SK-N-SH (cell line): ENCODE results near the gene NFE2. TPM values are rescaled to one million over a fixed set of nuclear protein-coding genes. Genes with fewer than 3 reads are reported as not detected.

Source experiments
- CTCF ChIA-PET: fragments of 300-600, 350-600 bp; formaldehyde crosslinking; extraction: SDS; loops from one replicate; lab custom pipeline; 2021; lab: Yijun Ruan, JAX
- POLR2A ChIA-PET: fragments of 350-600 bp; sonication (Branson Sonifier 250); formaldehyde crosslinking; extraction: SDS; loops from one replicate; lab custom pipeline; 2020; ENCODE audit warnings: antibody characterized with exemption, inconsistent platforms; lab: Yijun Ruan, JAX
- DNase-seq: peaks from one replicate; pipeline ENCODE4 v3.0.0; 2012
- H2AFZ ChIP-seq: fragments of 200-600 bp; sonication (generic); 2 replicates; pipeline ENCODE4 v1.8.1; 2016; ENCODE audit warnings: antibody characterized with exemption, mild to moderate bottlenecking, low read depth
- H3F3A ChIP-seq: fragments of 200-600 bp; sonication (generic); replicated peaks from 2 replicates; pipeline ENCODE3; 2016; ENCODE audit warnings: antibody characterized with exemption, mild to moderate bottlenecking; ENCODE audit not compliant: insufficient read depth
- H3K27ac ChIP-seq, 2 experiments: fragments of 200-500 bp in 1 of 2; fragments of 200-600 bp in 1 of 2; sonication (Bioruptor generic) in 1 of 2; sonication (generic), shearing (Covaris generic) in 1 of 2; 2 replicates each; pipeline versions ENCODE4 v1.5.1 to v1.6.1; 2014 to 2016; ENCODE audit warnings: low read depth in 2 of 2, inconsistent platforms in 1 of 2, low read length in 1 of 2, mild to moderate bottlenecking in 1 of 2, mixed read lengths in 1 of 2
- H3K27me3 ChIP-seq: fragments of 200-600 bp; sonication (generic), shearing (Covaris generic); 2 replicates; pipeline ENCODE4 v1.6.1; 2016; ENCODE audit warnings: mixed run types; ENCODE audit not compliant: insufficient read depth
- H3K36me3 ChIP-seq, 2 experiments: fragments of 200-500 bp in 1 of 2; fragments of 200-600 bp in 1 of 2; sonication (Bioruptor generic) in 1 of 2; sonication (generic) in 1 of 2; replicated peaks in 1 of 2; 2 replicates each; pipeline versions ENCODE3 to v1.5.1; 2014 to 2016; ENCODE audit warnings: low read length in 1 of 2, mild to moderate bottlenecking in 1 of 2; ENCODE audit not compliant: insufficient read depth in 2 of 2, control insufficient read depth in 1 of 2
- H3K4me1 ChIP-seq, 2 experiments: fragments of 200-500 bp in 1 of 2; fragments of 200-600 bp in 1 of 2; sonication (Bioruptor generic) in 1 of 2; sonication (generic), shearing (Covaris generic) in 1 of 2; 2 replicates each; pipeline versions ENCODE4 v1.5.1 to v1.6.1; 2014 to 2016; ENCODE audit warnings: low read depth in 1 of 2, low read length in 1 of 2, mixed run types in 1 of 2; ENCODE audit not compliant: insufficient read depth in 2 of 2, control insufficient read depth in 1 of 2
- H3K4me2 ChIP-seq: fragments of 200-600 bp; sonication (generic), shearing (Covaris generic); 2 replicates; pipeline ENCODE4 v1.6.1; 2017; ENCODE audit warnings: mixed run types
- H3K4me3 ChIP-seq, 2 experiments: fragments of 200-500 bp in 1 of 2; fragments of 200-600 bp in 1 of 2; sonication (Bioruptor generic) in 1 of 2; sonication (generic), shearing (Covaris generic) in 1 of 2; 2 replicates each; pipeline versions ENCODE4 v1.5.1 to v1.8.1; 2014 to 2016; ENCODE audit warnings: low read depth in 2 of 2, inconsistent platforms in 1 of 2, low read length in 1 of 2, mild to moderate bottlenecking in 1 of 2, mixed read lengths in 1 of 2, moderate library complexity in 1 of 2
- H3K79me2 ChIP-seq: fragments of 200-600 bp; sonication (generic); 2 replicates; pipeline ENCODE4 v1.8.1; 2017; ENCODE audit warnings: mild to moderate bottlenecking; ENCODE audit not compliant: insufficient read depth
- H3K9ac ChIP-seq: fragments of 200-600 bp; sonication (generic); 2 replicates; pipeline ENCODE4 v1.6.1; 2017; ENCODE audit warnings: mixed run types
- H3K9me2 ChIP-seq: fragments of 200-600 bp; sonication (generic); 2 replicates; pipeline ENCODE4 v1.6.1; 2017; ENCODE audit warnings: mixed run types
- H3K9me3 ChIP-seq: fragments of 200-600 bp; sonication (generic); 2 replicates; pipeline ENCODE4 v1.6.1; 2017; ENCODE audit warnings: mixed run types, mild to moderate bottlenecking, moderate library complexity
- H4K20me1 ChIP-seq: fragments of 200-600 bp; sonication (generic); 2 replicates; pipeline ENCODE4 v1.6.1; 2017; ENCODE audit warnings: mild to moderate bottlenecking, mixed run types; ENCODE audit not compliant: insufficient read depth
- EP300 ChIP-seq, 2 experiments: IDR thresholded peaks; 2 replicates each; pipeline versions ENCODE4 v1.4.0 to v1.6.1; 2012; ENCODE audit warnings: borderline replicate concordance in 1 of 2, low read depth in 1 of 2, low read length in 1 of 2
- EZH2phosphoT487 ChIP-seq: fragments of 200-600 bp; sonication (generic); IDR thresholded peaks from 2 replicates; pipeline ENCODE4 v1.6.1; 2017; ENCODE audit warnings: low read depth, mixed run types, mild to moderate bottlenecking, antibody characterized with exemption, moderate library complexity, borderline replicate concordance
- GABPA ChIP-seq: IDR thresholded peaks from 2 replicates; pipeline ENCODE4 v1.4.0; 2012; ENCODE audit warnings: low read depth, mild to moderate bottlenecking
- GATA2 ChIP-seq: sonication (generic); formaldehyde crosslinking; IDR thresholded peaks from 2 replicates; pipeline ENCODE4 v1.5.0; 2020; ENCODE audit warnings: mild to moderate bottlenecking, missing genetic modification reagents
- MEF2A ChIP-seq: IDR thresholded peaks from 2 replicates; pipeline ENCODE4 v1.4.0; 2012; ENCODE audit warnings: low read depth, borderline replicate concordance
- MXI1 ChIP-seq: IDR thresholded peaks from 2 replicates; pipeline ENCODE4 v1.6.1; 2012; ENCODE audit warnings: mild to moderate bottlenecking, low read depth, low read length, improper control_type of control experiment
- NFIC ChIP-seq: IDR thresholded peaks from 2 replicates; pipeline ENCODE4 v1.4.0; 2012; ENCODE audit warnings: borderline replicate concordance
- NRF1 ChIP-seq: IDR thresholded peaks from 2 replicates; pipeline ENCODE4 v1.6.1; 2012; ENCODE audit warnings: low read depth, mild to moderate bottlenecking, low read length
- RAD21 ChIP-seq: IDR thresholded peaks from 2 replicates; pipeline ENCODE4 v1.6.1; 2012; ENCODE audit warnings: mild to moderate bottlenecking, low read length
- RCOR1 ChIP-seq: fragments of 150-350 bp; IDR thresholded peaks from 2 replicates; pipeline ENCODE4 v1.6.1; 2017; ENCODE audit warnings: antibody characterized with exemption, low read length
- RXRA ChIP-seq: IDR thresholded peaks from 2 replicates; pipeline ENCODE4 v1.4.0; 2012; ENCODE audit warnings: low read depth, mild to moderate bottlenecking, borderline replicate concordance
- TCF12 ChIP-seq: IDR thresholded peaks from 2 replicates; pipeline ENCODE4 v1.4.0; 2012
- USF1 ChIP-seq: IDR thresholded peaks from 2 replicates; pipeline ENCODE4 v1.4.0; 2012; ENCODE audit warnings: low read depth, borderline replicate concordance
- USF2 ChIP-seq: fragments of 150-350 bp; IDR thresholded peaks from 2 replicates; pipeline ENCODE4 v1.6.1; 2017; ENCODE audit warnings: antibody characterized with exemption, low read length, low read depth, borderline replicate concordance
- YY1 ChIP-seq: IDR thresholded peaks from 2 replicates; pipeline ENCODE4 v1.4.0; 2012; ENCODE audit warnings: low read depth, mild to moderate bottlenecking
- ZBTB33 ChIP-seq: IDR thresholded peaks from 2 replicates; pipeline ENCODE4 v1.4.0; 2012; ENCODE audit warnings: low read depth, borderline replicate concordance
- WGBS: methylation state at CpG from one replicate; pipeline ENCODE4 v1.1.6; 2017; ENCODE audit warnings: low lambda C conversion rate; 5-methylcytosine and 5-hydroxymethylcytosine counted together
- polyA plus RNA-seq, 3 experiments: library from polyadenylated mRNA; depleted of rRNA; stranded (reverse); fragments of >200 nt; gene quantifications; 2 replicates each; pipeline ENCODE4 v1.2.3, GENCODE V29; 2012
- TF ChIP-seq, protein P1 (sequence below): IDR thresholded peaks from 2 replicates; pipeline ENCODE4; 2012
- TF ChIP-seq, protein P2 (sequence below): fragments of 150-350 bp; IDR thresholded peaks from 2 replicates; pipeline ENCODE4 v1.6.1; 2016; ENCODE audit warnings: mild to moderate bottlenecking, low read depth, low read length

NFE2 gene
- polyA plus RNA-seq, 1 of the 3 experiments (the other 2 are of a cell fraction): 0.25 TPM

DNA sequence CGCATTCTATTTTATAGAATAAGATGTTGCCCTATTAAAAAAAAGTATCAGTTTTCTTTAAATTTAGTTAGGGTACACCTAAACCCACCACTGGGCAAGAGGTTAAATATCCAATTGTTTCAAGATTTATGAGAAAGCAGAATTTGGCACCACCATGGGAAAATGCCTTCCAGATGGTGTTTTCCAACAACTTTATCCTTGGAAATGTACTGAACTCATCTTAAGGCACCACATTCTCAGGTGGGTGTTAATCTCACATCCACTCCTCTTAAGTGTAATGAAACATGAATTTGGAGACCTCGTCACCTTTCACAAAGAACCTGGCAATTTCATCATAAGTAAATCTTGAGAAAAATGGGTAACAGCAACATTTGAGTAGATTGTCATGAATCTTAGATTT is 34.0 kb downstream of the NFE2 start:
- POLR2A ChIA-PET: no interaction called here
- TF ChIP-seq EP300 (IDR thresholded peaks at IDR 0.05; ENCODE audit: borderline replicate concordance in 1 of 2, low read depth in 1 of 2, low read length in 1 of 2) (no peak), TCF12 (0 out of 2 replicates have a peak, but pooled peaks have one; percentile 6), NRF1 (no peak), GABPA (no peak), RAD21 (no peak)
- TF ChIP-seq, all 33 proteins: peak for 1
- no peak for DNase-seq
- Histone ChIP-seq H3K27ac (peak overlapping the region; percentile 31 to 86; a peak in 1 of 4 replicates), H3F3A (peaks cover 19% of the 10 kb centered on the region), H4K20me1 (no peaks in the 10 kb centered on the region), H3K79me2 (peaks cover 99% of the 10 kb centered on the region), H3K4me2 (no peak overlapping the region), H3K27me3 (no peaks in the 10 kb centered on the region), H3K9me2 (no peaks in the 10 kb centered on the region), H2AFZ (no peak overlapping the region), H3K9ac (no peak overlapping the region), H3K36me3 (peaks cover 0 to 5% of the 10 kb centered on the region in 2 experiments), H3K4me3 (no peak overlapping the region), H3K9me3 (no peaks in the 10 kb centered on the region), H3K4me1 (peaks cover 14 to 16% of the 10 kb centered on the region in 2 experiments)
- CTCF ChIA-PET: interaction anchor here (0.9 to 1.6 kb wide), 2 partner anchors 12 to 15 kb away, joined by 3 to 5 read pairs; no protein-coding TSS in a partner anchor
- WGBS: 96% methylated on average over 2 of the region's 2 CpGs

DNA sequence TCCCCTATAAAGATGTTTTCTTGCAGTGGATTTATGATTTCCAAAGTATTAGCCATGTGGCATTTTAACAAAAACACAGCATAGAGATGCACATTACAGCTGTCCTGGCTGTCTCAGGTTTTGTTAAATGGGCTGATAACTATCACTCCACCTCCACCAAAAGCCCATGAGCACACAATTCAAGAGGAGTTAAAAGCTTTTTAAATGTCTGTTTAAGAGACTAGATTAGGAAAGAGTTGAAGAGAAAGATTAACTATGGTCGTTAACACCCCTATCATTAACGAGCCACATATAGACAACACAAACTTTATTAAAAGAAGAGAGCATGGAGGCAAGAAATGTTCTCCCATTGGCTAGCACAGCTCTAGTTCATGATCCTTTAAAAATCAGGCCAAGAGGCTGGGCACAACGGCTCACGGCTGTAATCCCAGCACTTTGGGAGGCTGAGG is 35.4 kb downstream of the NFE2 start:
- Histone ChIP-seq H3K9ac (no peak overlapping the region), H3K9me3 (no peaks in the 10 kb centered on the region), H3K4me1 (peaks cover 14 to 31% of the 10 kb centered on the region in 2 experiments), H3K4me2 (no peak overlapping the region), H4K20me1 (no peaks in the 10 kb centered on the region), H3K4me3 (no peak overlapping the region), H3K27ac (peak overlapping the region; percentile 3 to 86; a peak in 3 of 4 replicates), H3K36me3 (no peaks in the 10 kb centered on the region), H3K79me2 (peaks cover 99% of the 10 kb centered on the region), H3F3A (peaks cover 31% of the 10 kb centered on the region), H3K27me3 (no peaks in the 10 kb centered on the region), H2AFZ (no peak overlapping the region), H3K9me2 (no peaks in the 10 kb centered on the region)
- ChIA-PET POLR2A (interaction anchor here (0.6 to 1.7 kb wide), 4 partner anchors 12 to 590 kb away, joined by 3 to 14 read pairs (median 3); partner anchors contain the start of genes CBX5 and HNRNPA1), CTCF (interaction anchor here (0.8 to 2.5 kb wide), 13 partner anchors 10 to 134 kb away, joined by 3 to 12 read pairs (median 4); partner anchors contain the start of gene CBX5)
- TF ChIP-seq GATA2 (CRISPR knock-in tag) (peak; percentile 68; the same call in 1 of the 2 replicates), USF2 (no peak), MEF2A (no peak), YY1 (no peak), EZH2phosphoT487 (no peak), GABPA (no peak), USF1 (no peak), RCOR1 (peak; percentile 36; the same call in 1 of the 2 replicates), EP300 (IDR thresholded peaks at IDR 0.05; ENCODE audit: borderline replicate concordance in 1 of 2, low read depth in 1 of 2, low read length in 1 of 2) (no peak), NFIC (no peak), TCF12 (no peak), ZBTB33 (no peak), RXRA (no peak), MXI1 (peak; percentile 81)
- TF ChIP-seq, protein P1, sequence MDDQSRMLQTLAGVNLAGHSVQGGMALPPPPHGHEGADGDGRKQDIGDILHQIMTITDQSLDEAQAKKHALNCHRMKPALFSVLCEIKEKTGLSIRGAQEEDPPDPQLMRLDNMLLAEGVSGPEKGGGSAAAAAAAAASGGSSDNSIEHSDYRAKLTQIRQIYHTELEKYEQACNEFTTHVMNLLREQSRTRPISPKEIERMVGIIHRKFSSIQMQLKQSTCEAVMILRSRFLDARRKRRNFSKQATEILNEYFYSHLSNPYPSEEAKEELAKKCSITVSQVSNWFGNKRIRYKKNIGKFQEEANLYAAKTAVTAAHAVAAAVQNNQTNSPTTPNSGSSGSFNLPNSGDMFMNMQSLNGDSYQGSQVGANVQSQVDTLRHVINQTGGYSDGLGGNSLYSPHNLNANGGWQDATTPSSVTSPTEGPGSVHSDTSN: no peak
- TF ChIP-seq, protein P2, sequence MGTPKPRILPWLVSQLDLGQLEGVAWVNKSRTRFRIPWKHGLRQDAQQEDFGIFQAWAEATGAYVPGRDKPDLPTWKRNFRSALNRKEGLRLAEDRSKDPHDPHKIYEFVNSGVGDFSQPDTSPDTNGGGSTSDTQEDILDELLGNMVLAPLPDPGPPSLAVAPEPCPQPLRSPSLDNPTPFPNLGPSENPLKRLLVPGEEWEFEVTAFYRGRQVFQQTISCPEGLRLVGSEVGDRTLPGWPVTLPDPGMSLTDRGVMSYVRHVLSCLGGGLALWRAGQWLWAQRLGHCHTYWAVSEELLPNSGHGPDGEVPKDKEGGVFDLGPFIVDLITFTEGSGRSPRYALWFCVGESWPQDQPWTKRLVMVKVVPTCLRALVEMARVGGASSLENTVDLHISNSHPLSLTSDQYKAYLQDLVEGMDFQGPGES: no peak
- DNase-seq: peak; percentile 48
- WGBS: 59% methylated on average over 4 of the region's 4 CpGs
